ENCODE data around the gene DTD2.

DTD2 gene

DNA sequence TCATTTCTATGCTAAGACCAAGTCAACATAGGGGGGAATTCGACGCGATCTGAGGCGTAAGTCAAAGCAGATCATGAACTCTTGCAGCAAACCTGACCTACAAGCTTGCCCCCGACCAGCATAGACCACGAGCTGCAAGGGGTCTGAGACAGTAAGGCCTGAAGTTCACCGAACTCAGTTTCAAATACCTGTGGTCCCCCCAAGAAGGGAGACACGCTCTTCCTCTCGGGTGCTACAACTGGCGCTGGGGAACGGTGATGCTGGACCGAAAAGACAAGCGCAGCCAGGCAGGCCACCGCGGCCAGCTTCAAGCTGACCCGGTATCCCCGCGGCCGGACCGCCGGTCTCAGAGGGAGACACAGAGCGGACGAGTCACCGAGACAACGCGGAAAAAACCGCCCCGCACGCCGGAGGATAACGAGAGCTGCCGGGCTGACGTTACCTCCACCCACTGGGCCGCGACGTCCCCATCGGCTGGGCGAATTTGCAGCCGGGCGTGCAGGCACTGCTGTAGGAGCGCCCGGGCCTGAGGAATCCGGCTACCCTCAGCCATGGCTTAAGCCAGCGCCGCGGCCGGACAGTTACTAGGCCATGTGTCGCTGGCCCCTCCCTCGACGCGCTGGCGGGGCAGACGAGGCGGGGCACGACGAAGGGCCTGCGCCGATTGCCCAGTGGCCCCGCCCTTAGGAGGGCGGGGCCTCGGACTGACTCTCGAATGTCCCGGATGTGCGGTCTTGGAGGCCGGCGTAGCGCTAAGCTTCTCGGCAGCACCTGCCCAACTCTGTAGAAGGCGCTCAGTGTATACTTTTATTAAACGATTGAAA, at the start of gene DTD2:
DTD2 (minus strand) TSS at position 666 of the 824 bp plus-strand sequence; CDS start at position 553, 113 bp downstream.
- TF ChIP-seq GATA2 (IDR thresholded peaks at IDR 0.05; ENCODE audit: low read depth, low read length): no peak
- no peak for TF ChIP-seq GATA3 (IDR thresholded peaks at IDR 0.05; ENCODE audit: low read depth, low read length)

GRCh38 chr14:31505411-31505810, 48.1 kb upstream of the DTD2 start:
- TF ChIP-seq GATA3 (IDR thresholded peaks at IDR 0.05; ENCODE audit: low read depth, low read length) (no peak), GATA2 (IDR thresholded peaks at IDR 0.05; ENCODE audit: low read depth, low read length) (no peak)

- TF ChIP-seq GATA2 (IDR thresholded peaks at IDR 0.05; ENCODE audit: low read depth, low read length) (no peak), GATA3 (IDR thresholded peaks at IDR 0.05; ENCODE audit: low read depth, low read length) (no peak)
Observed at GRCh38 chr14:31501870-31502269, 44.6 kb upstream of the DTD2 start.

DNA sequence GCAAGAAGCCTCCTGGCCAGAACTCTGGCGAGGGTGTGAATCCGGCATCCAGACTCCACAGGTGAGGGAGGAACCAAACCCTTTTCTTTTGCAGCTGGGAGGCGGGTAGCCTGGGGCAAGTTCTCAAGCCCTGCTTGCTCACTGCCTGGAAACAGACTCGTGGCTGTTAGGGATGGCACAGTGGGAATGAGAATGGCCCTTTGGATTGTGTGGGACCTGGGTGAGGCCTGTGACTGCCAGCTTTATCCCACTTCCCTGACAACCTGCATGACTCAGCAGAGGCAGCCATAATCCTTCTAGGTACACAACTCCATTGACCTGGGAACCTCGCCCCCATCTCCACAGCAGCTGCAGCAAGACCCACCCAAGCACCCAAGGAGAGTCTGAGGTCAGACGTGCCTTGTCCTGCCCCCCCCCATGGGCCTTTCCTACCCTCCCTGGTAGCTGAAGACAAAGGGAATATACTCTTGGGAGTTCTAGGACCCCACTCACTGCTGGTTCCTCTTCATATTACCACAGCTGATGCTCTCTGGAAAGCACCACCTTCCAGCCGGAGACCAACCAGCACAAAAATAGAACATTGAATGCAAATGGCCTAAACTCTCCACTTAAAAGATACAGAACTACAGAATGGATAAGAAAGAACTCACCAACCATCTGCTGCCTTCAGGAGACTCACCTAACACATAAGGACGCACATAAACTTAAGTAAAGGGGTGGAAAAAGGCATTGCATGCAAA, 35.6 kb upstream of the DTD2 start:
- TF ChIP-seq GATA2 (IDR thresholded peaks at IDR 0.05; ENCODE audit: low read depth, low read length) (no peak), GATA3 (IDR thresholded peaks at IDR 0.05; ENCODE audit: low read depth, low read length) (no peak)

- no peak for TF ChIP-seq GATA2 (IDR thresholded peaks at IDR 0.05; ENCODE audit: low read depth, low read length)
- no peak for TF ChIP-seq GATA3 (IDR thresholded peaks at IDR 0.05; ENCODE audit: low read depth, low read length)
Observed at GRCh38 chr14:31489691-31490090, 32.4 kb upstream of the DTD2 start.

DNA sequence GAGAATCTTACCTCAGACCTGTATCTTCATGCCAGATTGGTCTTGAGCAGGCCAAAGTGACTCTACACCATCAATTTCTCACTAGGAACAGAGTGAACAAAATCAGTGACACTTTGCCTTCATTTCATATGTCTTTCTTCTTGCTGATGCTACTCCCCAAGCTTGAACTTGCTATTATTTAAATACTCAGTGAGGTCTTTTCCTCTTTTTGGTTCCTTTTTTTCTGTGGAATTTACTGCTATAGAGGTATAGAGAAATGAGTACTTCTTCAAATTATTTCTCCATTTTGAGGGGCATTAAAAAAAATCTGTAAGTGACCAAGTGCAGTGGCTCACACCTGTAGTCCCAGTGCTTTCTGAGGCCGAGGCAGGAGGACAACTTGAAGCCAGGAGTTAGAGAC, 30.6 kb upstream of the DTD2 start, which contains the start of gene GPR33:
GPR33 (minus strand) TSS at position 154 of the 400 bp plus-strand sequence. CDS start 4,074 bp downstream, outside the sequence.
- TF ChIP-seq GATA3 (IDR thresholded peaks at IDR 0.05; ENCODE audit: low read depth, low read length) (no peak), GATA2 (IDR thresholded peaks at IDR 0.05; ENCODE audit: low read depth, low read length) (no peak)

DNA sequence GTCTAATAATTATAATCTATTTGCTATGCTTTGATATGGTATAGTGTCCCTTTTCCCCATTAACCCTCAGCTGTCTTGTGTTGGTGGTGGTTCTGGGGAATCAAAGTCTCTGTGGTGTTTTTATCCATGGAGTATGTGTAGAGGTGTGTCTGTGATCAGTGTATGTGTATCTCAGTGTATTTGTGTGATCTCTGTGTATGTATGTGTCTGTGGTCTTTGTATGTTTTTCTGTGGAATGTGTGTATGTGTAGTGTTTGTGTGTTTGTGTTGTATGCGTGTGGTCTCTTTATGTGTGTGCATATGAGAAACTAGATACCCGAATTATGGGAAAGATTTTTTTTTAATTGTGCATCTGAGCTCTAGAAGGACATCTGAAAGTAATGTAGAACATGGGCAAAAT, 29.5 kb upstream of the DTD2 start:
- TF ChIP-seq GATA2 (IDR thresholded peaks at IDR 0.05; ENCODE audit: low read depth, low read length) (no peak), GATA3 (IDR thresholded peaks at IDR 0.05; ENCODE audit: low read depth, low read length) (no peak)

DNA sequence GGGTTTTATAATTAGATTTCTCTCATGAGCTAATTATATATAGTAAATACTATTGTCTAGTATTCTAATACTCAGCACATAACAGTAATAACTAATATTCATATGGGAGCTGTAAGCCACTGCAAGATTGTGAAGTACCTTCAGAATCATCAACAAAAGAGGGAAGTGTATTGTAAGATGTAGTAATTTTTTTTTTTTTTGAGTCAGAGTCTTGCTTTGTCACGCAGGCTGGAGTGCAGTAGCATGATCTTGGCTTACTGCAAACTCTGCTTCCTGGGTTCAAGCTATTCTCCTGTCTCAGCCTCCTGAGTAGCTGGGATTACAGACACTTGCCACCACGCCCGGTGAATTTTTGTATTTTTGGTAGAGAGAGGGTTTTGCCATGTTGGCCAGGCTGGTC, 27.4 kb upstream of the DTD2 start:
- TF ChIP-seq GATA3 (IDR thresholded peaks at IDR 0.05; ENCODE audit: low read depth, low read length) (no peak), GATA2 (IDR thresholded peaks at IDR 0.05; ENCODE audit: low read depth, low read length) (no peak)

- TF ChIP-seq GATA3 (IDR thresholded peaks at IDR 0.05; ENCODE audit: low read depth, low read length) (no peak), GATA2 (IDR thresholded peaks at IDR 0.05; ENCODE audit: low read depth, low read length) (no peak)
Observed at GRCh38 chr14:31480156-31480555, 22.9 kb upstream of the DTD2 start.

DNA sequence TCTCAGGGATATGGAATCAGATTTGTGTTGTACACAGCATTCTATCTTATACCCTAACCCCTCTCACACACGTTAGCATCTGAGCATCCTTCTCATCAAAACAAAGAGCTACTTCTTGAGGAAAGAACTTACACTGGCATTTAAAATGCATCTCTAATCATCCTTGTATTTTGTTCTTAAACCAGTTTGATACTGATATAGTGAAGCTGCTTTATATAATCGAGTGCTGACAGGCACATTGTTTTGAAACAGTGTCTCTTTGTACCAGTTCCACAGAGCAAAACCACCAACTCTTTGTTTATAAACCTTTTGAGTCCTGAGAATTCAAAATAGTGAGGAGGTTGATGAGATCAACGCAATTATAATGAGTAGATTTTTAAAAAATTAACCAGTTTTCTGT, 21.7 kb upstream of the DTD2 start:
- no peak for TF ChIP-seq GATA3 (IDR thresholded peaks at IDR 0.05; ENCODE audit: low read depth, low read length)
- no peak for TF ChIP-seq GATA2 (IDR thresholded peaks at IDR 0.05; ENCODE audit: low read depth, low read length)

DNA sequence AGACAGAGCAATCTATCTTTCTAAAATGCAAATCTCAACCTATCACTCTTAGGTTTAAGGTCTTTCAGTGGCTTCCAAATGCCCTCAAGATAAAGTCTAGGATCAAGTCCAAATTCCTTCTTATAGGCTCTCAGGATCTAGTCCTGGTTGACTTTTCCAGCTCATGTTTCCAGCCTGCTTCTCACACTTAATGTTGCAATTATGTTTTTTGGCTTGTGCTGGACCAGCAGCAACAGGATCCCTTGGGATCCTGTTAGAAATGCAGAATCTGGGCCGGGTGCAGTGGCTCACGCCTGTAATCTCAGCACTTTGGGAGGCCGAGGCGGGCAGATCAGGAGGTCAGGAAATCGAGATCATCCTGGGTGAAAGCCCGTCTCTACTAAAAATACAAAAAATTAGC, 19.9 kb upstream of the DTD2 start:
- TF ChIP-seq GATA3 (IDR thresholded peaks at IDR 0.05; ENCODE audit: low read depth, low read length) (no peak), GATA2 (IDR thresholded peaks at IDR 0.05; ENCODE audit: low read depth, low read length) (no peak)

DNA sequence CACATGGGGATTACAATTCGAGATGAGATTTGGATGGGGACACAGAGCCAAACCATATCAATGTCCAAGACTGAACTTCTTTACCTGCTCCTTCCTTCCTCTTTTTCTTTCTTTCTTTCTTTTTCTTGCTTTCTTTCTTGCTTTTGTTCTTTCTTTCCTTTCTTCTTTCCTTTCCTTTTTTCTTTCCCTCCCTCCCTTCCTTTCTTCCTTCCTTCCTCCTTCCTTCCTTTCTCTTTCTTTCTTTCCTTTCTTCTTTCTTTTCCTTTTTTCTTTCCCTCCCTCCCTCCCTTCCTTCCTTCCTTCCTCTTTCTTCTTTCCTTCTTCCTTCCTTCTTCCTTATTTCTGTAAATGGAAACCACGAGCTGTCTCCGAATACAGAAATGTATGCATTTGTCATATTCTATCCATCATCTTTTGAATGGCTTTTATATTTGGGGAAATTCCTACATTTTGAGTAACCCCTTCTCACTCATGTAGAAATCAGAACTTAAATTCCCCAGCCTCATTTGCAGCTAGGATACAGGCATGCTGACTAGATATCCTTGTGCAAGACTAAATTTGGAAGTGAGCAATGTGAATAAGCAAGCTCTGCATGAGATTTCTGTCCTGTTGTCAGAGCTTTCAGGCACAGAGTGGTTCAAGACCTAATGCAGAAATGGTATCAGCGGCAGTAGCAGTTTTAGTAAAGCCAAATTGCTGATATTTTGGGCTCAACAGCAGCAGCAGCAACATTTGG, 19.0 kb upstream of the DTD2 start:
- no peak for TF ChIP-seq GATA3 (IDR thresholded peaks at IDR 0.05; ENCODE audit: low read depth, low read length)
- no peak for TF ChIP-seq GATA2 (IDR thresholded peaks at IDR 0.05; ENCODE audit: low read depth, low read length)

DNA sequence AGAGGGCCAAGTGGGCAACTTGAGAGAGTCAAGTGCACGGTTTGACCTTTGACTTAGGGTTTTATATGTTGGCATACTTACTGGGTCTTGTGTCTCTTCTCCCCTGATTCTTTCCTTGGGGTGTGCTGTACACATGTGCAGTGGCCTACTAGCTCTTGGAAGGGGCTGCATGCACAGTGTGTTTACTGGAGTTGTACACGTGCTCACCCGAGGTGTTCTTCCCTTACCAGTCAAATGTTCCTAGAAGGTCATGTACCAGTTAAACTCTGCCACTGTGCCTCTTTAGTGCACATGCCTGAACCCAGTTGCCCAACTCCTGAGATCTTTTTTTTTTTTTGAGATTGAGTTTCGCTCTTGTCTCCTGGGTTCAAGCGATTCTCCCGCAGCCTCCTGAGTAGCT, 9.2 kb upstream of the DTD2 start:
- no peak for TF ChIP-seq GATA2 (IDR thresholded peaks at IDR 0.05; ENCODE audit: low read depth, low read length)
- TF ChIP-seq GATA3 (IDR thresholded peaks at IDR 0.05; ENCODE audit: low read depth, low read length): no peak

DNA sequence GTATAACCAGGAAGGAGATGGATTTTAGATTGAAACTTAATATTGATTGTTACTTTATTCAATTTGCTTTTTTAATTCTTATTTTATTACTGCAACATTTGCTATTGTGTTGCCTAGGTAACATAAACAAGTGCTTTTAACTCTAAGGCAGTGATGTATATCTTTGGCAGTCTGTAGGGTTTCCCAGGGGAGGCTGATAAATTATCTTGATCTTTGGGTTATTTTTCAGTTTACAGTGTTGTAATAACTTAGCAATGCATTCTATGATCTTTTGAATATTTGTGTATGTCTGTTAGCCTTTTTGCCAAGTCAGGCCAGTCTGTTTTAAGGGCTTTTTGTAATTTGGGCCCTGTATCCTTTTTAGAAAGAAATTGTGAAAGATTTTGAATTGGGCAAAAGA, 7.8 kb upstream of the DTD2 start:
- no peak for TF ChIP-seq GATA2 (IDR thresholded peaks at IDR 0.05; ENCODE audit: low read depth, low read length)
- no peak for TF ChIP-seq GATA3 (IDR thresholded peaks at IDR 0.05; ENCODE audit: low read depth, low read length)
